H1 (cell line): ENCODE results near the gene XRCC6. TPM values are rescaled to one million over a fixed set of nuclear protein-coding genes. Genes with fewer than 3 reads are reported as not detected.

Experiments
- CTCF ChIA-PET: fragments of 300-600 bp; sonication (Branson Sonifier 250); formaldehyde crosslinking; loops from one replicate; lab custom pipeline; 2021; ENCODE audit not compliant: partially characterized antibody; lab: Charles Lee
- POLR2A ChIA-PET: fragments of 300-600 bp; sonication (Branson Sonifier 250); formaldehyde crosslinking; loops from one replicate; lab custom pipeline; 2021; ENCODE audit warnings: inconsistent platforms; ENCODE audit not compliant: partially characterized antibody; lab: Charles Lee
- DNase-seq, 2 experiments: peaks; one replicate each; pipeline versions ENCODE4 v3.0.0 to v3.0.0-alpha.2; 2010 to 2022; ENCODE audit warnings: low spot score in 2 of 2, low read depth in 1 of 2, mixed read lengths in 1 of 2
- FAIRE-seq: peaks from 2 replicates; lab custom pipeline; 2011; peaks lifted over from hg19 to GRCh38; lab: Jason Lieb, UNC
- H2AFZ ChIP-seq: 2 replicates; pipeline ENCODE4 v1.8.1; 2012; ENCODE audit warnings: low read length, inconsistent platforms
- H2AK5ac ChIP-seq: 2 replicates; pipeline ENCODE4 v1.6.1; 2013; ENCODE audit warnings: low read depth, low read length
- H2BK120ac ChIP-seq: replicated peaks from 2 replicates; pipeline ENCODE3; 2013; ENCODE audit warnings: low read depth, low read length, inconsistent platforms
- H2BK12ac ChIP-seq: 2 replicates; pipeline ENCODE4 v1.6.1; 2013; ENCODE audit warnings: low read depth, low read length
- H2BK15ac ChIP-seq: 2 replicates; pipeline ENCODE4 v1.6.1; 2013; ENCODE audit warnings: low read length
- H2BK20ac ChIP-seq: 2 replicates; pipeline ENCODE4 v1.6.1; 2013; ENCODE audit warnings: low read length
- H2BK5ac ChIP-seq: 2 replicates; pipeline ENCODE4 v1.6.1; 2013; ENCODE audit warnings: low read depth, low read length
- H3K14ac ChIP-seq: 2 replicates; pipeline ENCODE4 v1.6.1; 2013; ENCODE audit warnings: inconsistent platforms; ENCODE audit not compliant: insufficient read length
- H3K18ac ChIP-seq: 2 replicates; pipeline ENCODE4 v1.6.1; 2013; ENCODE audit warnings: low read length; ENCODE audit errors: extremely low read depth
- H3K23ac ChIP-seq: 2 replicates; pipeline ENCODE4 v1.6.1; 2013; ENCODE audit warnings: inconsistent platforms; ENCODE audit not compliant: insufficient read length
- H3K23me2 ChIP-seq: 2 replicates; pipeline ENCODE4 v1.6.1; 2013; ENCODE audit warnings: low read depth, low read length
- H3K27ac ChIP-seq: 2 replicates; pipeline ENCODE4 v1.6.1; 2011; ENCODE audit warnings: low read depth, low read length, inconsistent platforms
- H3K27me3 ChIP-seq, 4 experiments: replicated peaks in 1 of 4; 1 replicate in 1 of 4; 2 replicates in 3 of 4; pipeline versions ENCODE4 v1.6.1 to v1.8.1; 2011 to 2013; ENCODE audit warnings: low read length in 3 of 4, mild to moderate bottlenecking in 3 of 4, inconsistent platforms in 2 of 4, mixed read lengths in 2 of 4, moderate library complexity in 1 of 4; ENCODE audit not compliant: control insufficient read depth in 3 of 4, insufficient read depth in 3 of 4; ENCODE audit errors: extremely low read depth in 1 of 4
- H3K36me3 ChIP-seq, 4 experiments: 2 replicates each; pipeline versions ENCODE4 v1.6.1 to v1.8.1; 2011 to 2013; ENCODE audit warnings: mild to moderate bottlenecking in 4 of 4, low read length in 3 of 4, moderate library complexity in 2 of 4, control low read depth in 1 of 4, inconsistent platforms in 1 of 4; ENCODE audit not compliant: insufficient read depth in 4 of 4, control insufficient read depth in 2 of 4
- H3K4ac ChIP-seq: replicated peaks from 2 replicates; pipeline ENCODE3; 2013; ENCODE audit warnings: low read length, low read depth, mixed read lengths, inconsistent platforms; ENCODE audit not compliant: insufficient read length
- H3K4me1 ChIP-seq, 4 experiments: replicated peaks in 1 of 4; 1 replicate in 1 of 4; 2 replicates in 3 of 4; pipeline versions ENCODE4 v1.6.1 to v1.8.1; 2011 to 2013; ENCODE audit warnings: low read length in 3 of 4, inconsistent platforms in 2 of 4, mixed read lengths in 1 of 4; ENCODE audit not compliant: insufficient read depth in 4 of 4, control insufficient read depth in 3 of 4
- H3K4me2 ChIP-seq, 2 experiments: 2 replicates each; pipeline versions ENCODE4 v1.6.1 to v1.8.1; 2011 to 2013; ENCODE audit warnings: low read depth in 2 of 2, low read length in 2 of 2, control low read depth in 1 of 2, inconsistent platforms in 1 of 2, mild to moderate bottlenecking in 1 of 2; ENCODE audit not compliant: insufficient read depth in 1 of 2
- H3K4me3 ChIP-seq, 4 experiments: fragments of 200-600, 300-600 bp in 1 of 4; sonication (generic), shearing (Covaris generic), sonication (Bioruptor Twin) in 1 of 4; 2 replicates each; pipeline versions ENCODE4 v1.5.1 to v1.8.1; 2011 to 2016; ENCODE audit warnings: low read length in 4 of 4, low read depth in 3 of 4, control low read depth in 2 of 4, inconsistent platforms in 2 of 4, mild to moderate bottlenecking in 2 of 4, mixed read lengths in 1 of 4, moderate library complexity in 1 of 4; ENCODE audit not compliant: insufficient read depth in 2 of 4; ENCODE audit errors: extremely low read depth in 1 of 4
- H3K56ac ChIP-seq: replicated peaks from 2 replicates; pipeline ENCODE3; 2013; ENCODE audit warnings: low read depth, mild to moderate bottlenecking, mixed read lengths, low read length, inconsistent platforms; ENCODE audit not compliant: insufficient read length
- H3K79me1 ChIP-seq: 2 replicates; pipeline ENCODE4 v1.6.1; 2013; ENCODE audit warnings: low read depth, low read length, control low read depth
- H3K79me2 ChIP-seq, 2 experiments: 2 replicates each; pipeline versions ENCODE4 v1.6.1 to v1.8.1; 2012 to 2013; ENCODE audit warnings: low read length in 2 of 2, mild to moderate bottlenecking in 2 of 2, inconsistent platforms in 1 of 2; ENCODE audit not compliant: insufficient read depth in 2 of 2, control insufficient read depth in 1 of 2
- H3K9ac ChIP-seq, 4 experiments: replicated peaks in 1 of 4; 1 replicate in 1 of 4; 2 replicates in 3 of 4; pipeline versions ENCODE4 v1.6.1 to v1.8.1; 2011 to 2013; ENCODE audit warnings: low read depth in 3 of 4, low read length in 3 of 4, control low read depth in 2 of 4, mild to moderate bottlenecking in 2 of 4, moderate library complexity in 2 of 4, inconsistent platforms in 1 of 4; ENCODE audit errors: extremely low read depth in 1 of 4
- H3K9me3 ChIP-seq, 2 experiments: 2 replicates each; pipeline versions ENCODE4 v1.6.1 to v1.8.1; 2012 to 2013; ENCODE audit warnings: mild to moderate bottlenecking in 2 of 2, moderate library complexity in 2 of 2, control low read depth in 1 of 2, inconsistent platforms in 1 of 2, low read depth in 1 of 2, low read length in 1 of 2, mixed read lengths in 1 of 2; ENCODE audit not compliant: insufficient read depth in 2 of 2
- H4K20me1 ChIP-seq, 2 experiments: replicated peaks in 1 of 2; 2 replicates each; pipeline versions ENCODE3 to v1.8.1; 2011 to 2013; ENCODE audit warnings: inconsistent platforms in 2 of 2, low read length in 2 of 2, mild to moderate bottlenecking in 1 of 2; ENCODE audit not compliant: insufficient read depth in 2 of 2, control insufficient read depth in 1 of 2
- H4K5ac ChIP-seq: 2 replicates; pipeline ENCODE4 v1.6.1; 2013; ENCODE audit warnings: low read length, low read depth, mixed read lengths, inconsistent platforms; ENCODE audit not compliant: insufficient read length
- H4K8ac ChIP-seq: 2 replicates; pipeline ENCODE4 v1.8.0; 2013; ENCODE audit warnings: mild to moderate bottlenecking, moderate library complexity, low read length, inconsistent platforms; ENCODE audit not compliant: insufficient read depth; ENCODE audit errors: extremely low read depth
- H4K91ac ChIP-seq: replicated peaks from 2 replicates; pipeline ENCODE3; 2013; ENCODE audit warnings: low read length, mixed read lengths, inconsistent platforms; ENCODE audit not compliant: insufficient read length
- ATF3 ChIP-seq: IDR thresholded peaks from 2 replicates; pipeline ENCODE4 v1.6.1; 2011; ENCODE audit warnings: low read depth, mild to moderate bottlenecking, low read length; ENCODE audit not compliant: insufficient read depth
- BACH1 ChIP-seq: IDR thresholded peaks from 2 replicates; pipeline ENCODE4 v1.6.1; 2012; ENCODE audit warnings: low read length, improper control_type of control experiment
- FOSL1 ChIP-seq: IDR thresholded peaks from 2 replicates; pipeline ENCODE4 v1.6.1; 2011; ENCODE audit warnings: mild to moderate bottlenecking, low read depth, low read length, moderate library complexity; ENCODE audit not compliant: insufficient read depth
- JUND ChIP-seq: IDR thresholded peaks from 2 replicates; pipeline ENCODE4 v1.6.1; 2011; ENCODE audit warnings: mild to moderate bottlenecking, improper control_type of control experiment, low read length
- MAX ChIP-seq: IDR thresholded peaks from 2 replicates; pipeline ENCODE4 v1.6.1; 2012; ENCODE audit warnings: inconsistent platforms
- PHF8 ChIP-seq: fragments of 200-600 bp; sonication (generic); conservative IDR thresholded peaks from 2 replicates; pipeline ENCODE4 v1.7.1; 2012; ENCODE audit warnings: low read depth, mild to moderate bottlenecking, inconsistent platforms, low read length, moderate library complexity
- RFX5 ChIP-seq: IDR thresholded peaks from 2 replicates; pipeline ENCODE4 v1.6.1; 2011; ENCODE audit warnings: low read depth, low read length, improper control_type of control experiment, borderline replicate concordance
- RNF2 ChIP-seq: fragments of 200-900, 300-1000 bp; sonication (generic); IDR thresholded peaks from 2 replicates; pipeline ENCODE4 v1.7.1; 2016; ENCODE audit warnings: borderline replicate concordance, low read depth, mild to moderate bottlenecking, antibody characterized with exemption, low read length; ENCODE audit not compliant: poor library complexity, severe bottlenecking; ENCODE audit errors: missing control alignments
- SP2 ChIP-seq: IDR thresholded peaks from 2 replicates; pipeline ENCODE4 v1.6.1; 2012; ENCODE audit warnings: mild to moderate bottlenecking, low read length, inconsistent platforms
- TBP ChIP-seq: IDR thresholded peaks from 2 replicates; pipeline ENCODE4 v1.6.1; 2011; ENCODE audit warnings: low read depth, low read length, improper control_type of control experiment
- USF2 ChIP-seq: IDR thresholded peaks from 2 replicates; pipeline ENCODE4 v1.6.1; 2011; ENCODE audit warnings: low read length, improper control_type of control experiment
- WGBS, 2 experiments: shearing (Covaris generic) in 1 of 2; methylation state at CpG; one replicate each; pipeline versions ENCODE4 v1.1.6 to v1.1.7; 2013 to 2015; ENCODE audit warnings: low lambda C conversion rate in 2 of 2, mixed read lengths in 2 of 2, inconsistent platforms in 1 of 2, low coverage in 1 of 2, missing lambda C conversion rate in 1 of 2; ENCODE audit not compliant: insufficient replicate concordance in 2 of 2, insufficient coverage in 1 of 2, insufficient read length in 1 of 2; ENCODE audit errors: extremely low coverage in 1 of 2, missing lambda C conversion rate in 1 of 2; 5-methylcytosine and 5-hydroxymethylcytosine counted together
- polyA plus RNA-seq, 7 experiments: library from polyadenylated mRNA; depleted of rRNA in 3 of 7; stranded (reverse) in 5 of 7; unstranded in 2 of 7; fragments of >200 nt in 5 of 7; fragments of 200-250 nt in 2 of 7; gene quantifications; 1 replicate in 5 of 7; 2 replicates in 1 of 7; 4 replicates in 1 of 7; pipeline versions ENCODE4 v1.2.1 to v1.2.3, GENCODE V29; 2011 to 2013; ENCODE audit warnings: missing spikeins in 2 of 7, mixed read lengths in 2 of 7
- total RNA-seq: library from RNA; stranded (reverse); fragmentation: NEBNext Ultra II Directional; extraction: Animal tissue kit (Norgen Biotek cat#: 25700); gene quantifications from 2 replicates; pipeline ENCODE4 v1.2.1, GENCODE V29; 2021

Gene XRCC6
- total and polyA plus RNA-seq, 2 of the 8 experiments (the other 6 are each of a cell fraction or from before 2014, with no cell fraction given): 150 to 490 TPM

- no peak overlapping the region for H3K27ac ChIP-seq
- no peak overlapping the region for H3K14ac ChIP-seq
- ChIA-PET CTCF (interaction anchor here (0.6 to 3.9 kb wide), 66 partner anchors 9 to 1243 kb away, joined by 3 to 36 read pairs (median 6); partner anchors contain the start of genes CCDC134, CENPM, SNU13 and SREBF2), POLR2A (interaction anchor here (0.7 to 1.4 kb wide), 6 partner anchors 8 to 104 kb away, joined by 3 to 7 read pairs (median 4); partner anchors contain the start of genes CCDC134, SNU13 and XRCC6)
- H4K20me1 ChIP-seq: peaks cover 0 to 2% of the 10 kb centered on the region in 2 experiments
- DNase-seq: no peak
- no peak overlapping the region for H3K23ac ChIP-seq
- H4K91ac ChIP-seq: no peak overlapping the region
- H2BK20ac ChIP-seq: no peak overlapping the region
- peaks cover 0 to 6% (median 4%) of the 10 kb centered on the region in 4 experiments; a peak in 5 of 7 replicates for H3K4me1 ChIP-seq
- peak overlapping the region; percentile 71; the same call in 1 of the 2 replicates for H3K18ac ChIP-seq
- 0 out of 2 replicates have a peak overlapping the region, but pooled peaks have one; percentile 43 for H2BK12ac ChIP-seq
- H4K8ac ChIP-seq: no peak overlapping the region
- H3K79me1 ChIP-seq: no peaks in the 10 kb centered on the region; the same call in 1 of the 2 replicates
- H2BK120ac ChIP-seq: no peak overlapping the region
- no peak overlapping the region for H2AK5ac ChIP-seq
- no peak for FAIRE-seq
- 0 out of 2 replicates have a peak, but pooled peaks cover 2% of the 10 kb centered on the region for H3K23me2 ChIP-seq
- 87% methylated on average over 11 of the region's 11 CpGs; no CpG with 5 or more reads in 1 of the 2 experiments for WGBS, 2 experiments
- no peaks in the 10 kb centered on the region for H3K79me2 ChIP-seq
- peaks cover 0 to 10% (median 6%) of the 10 kb centered on the region in 4 experiments; a peak in 6 of 7 replicates for H3K27me3 ChIP-seq
- no peak overlapping the region for H2BK15ac ChIP-seq
- H3K9ac ChIP-seq: no peak overlapping the region
- H3K36me3 ChIP-seq: peaks cover 0 to 3% (median 0%) of the 10 kb centered on the region in 4 experiments; a peak in 1 of 8 replicates
- no peak overlapping the region for H2BK5ac ChIP-seq
- H3K4me3 ChIP-seq: no peak overlapping the region
- no peak overlapping the region for H3K4ac ChIP-seq
- peaks cover 0 to 7% of the 10 kb centered on the region in 2 experiments; a peak in 1 of 4 replicates for H3K9me3 ChIP-seq
- H4K5ac ChIP-seq: no peak overlapping the region
- no peak overlapping the region for H3K56ac ChIP-seq
- no peak overlapping the region for H3K4me2 ChIP-seq
- H2AFZ ChIP-seq: no peak overlapping the region
- TF ChIP-seq RFX5 (no peak), FOSL1 (no peak), RNF2 (no peak), ATF3 (no peak), PHF8 (no peak), SP2 (no peak), JUND (no peak), TBP (no peak), USF2 (no peak), MAX (no peak), BACH1 (no peak)
Observed at GRCh38 chr22:41696703-41697102, 75.6 kb downstream of the XRCC6 start.
